Endothelial cell of umbilical vein (primary cell): Measurements from ENCODE around the gene CNTN5. TPM values are rescaled to one million over a fixed set of nuclear protein-coding genes. Genes with fewer than 3 reads are reported as not detected.

Experiments used
- BruUV-seq: library from RNA; stranded (reverse); fragments of 400-500 nt; replicated peaks from 2 replicates; lab custom pipeline; 2021; lab: Mats Ljungman, UMichigan
- CTCF ChIA-PET: fragments of 300-600, 350-600 bp; sonication (Branson Sonifier 250); formaldehyde crosslinking; loops from one replicate; lab custom pipeline; 2021; ENCODE audit warnings: antibody characterized with exemption, inconsistent platforms; lab: Charles Lee
- POLR2A ChIA-PET: fragments of 300-600, 350-600 bp; sonication (Branson Sonifier 250); formaldehyde crosslinking; loops from one replicate; lab custom pipeline; 2021; ENCODE audit warnings: antibody characterized with exemption, inconsistent platforms; lab: Charles Lee
- DNase-seq: peaks from one replicate; pipeline ENCODE4 v3.0.0-alpha.2; 2011; ENCODE audit warnings: low read depth, low spot score
- FAIRE-seq: peaks from 2 replicates; lab custom pipeline; 2011; peaks lifted over from hg19 to GRCh38; lab: Jason Lieb, UNC
- H2AFZ ChIP-seq: 2 replicates; pipeline ENCODE4 v1.6.0; 2012; ENCODE audit warnings: low read depth, low read length, control low read depth, inconsistent platforms
- H3K27ac ChIP-seq: 2 replicates; pipeline ENCODE4 v1.5.1; 2011; ENCODE audit warnings: low read depth, mild to moderate bottlenecking, control low read depth, low read length, moderate library complexity; ENCODE audit not compliant: insufficient read depth
- H3K27me3 ChIP-seq, 2 experiments: 2 replicates each; pipeline versions ENCODE4 v1.6.0 to v1.6.1; 2011; ENCODE audit warnings: low read length in 2 of 2, mixed read lengths in 1 of 2; ENCODE audit not compliant: control insufficient read depth in 2 of 2, insufficient read depth in 2 of 2
- H3K36me3 ChIP-seq, 2 experiments: 2 replicates in 1 of 2; 3 replicates in 1 of 2; pipeline ENCODE4 v1.5.1; 2011; ENCODE audit warnings: low read length in 2 of 2, mild to moderate bottlenecking in 1 of 2, moderate library complexity in 1 of 2; ENCODE audit not compliant: control insufficient read depth in 2 of 2, insufficient read depth in 2 of 2; ENCODE audit errors: extremely low read depth in 1 of 2
- H3K4me1 ChIP-seq: 3 replicates; pipeline ENCODE4 v1.5.1; 2011; ENCODE audit warnings: mild to moderate bottlenecking, low read length; ENCODE audit not compliant: control insufficient read depth, insufficient read depth; ENCODE audit errors: extremely low read depth
- H3K4me2 ChIP-seq: 2 replicates; pipeline ENCODE4 v1.6.1; 2011; ENCODE audit warnings: low read length, control low read depth, mixed read lengths; ENCODE audit not compliant: insufficient read depth
- H3K4me3 ChIP-seq, 3 experiments: fragments of 200-600 bp in 1 of 3; sonication (generic), shearing (Covaris generic) in 1 of 3; replicated peaks in 1 of 3; 2 replicates each; pipeline ENCODE4 v1.5.1; 2011 to 2016; ENCODE audit warnings: control low read depth in 3 of 3, low read length in 3 of 3, mild to moderate bottlenecking in 2 of 3, inconsistent platforms in 1 of 3, low read depth in 1 of 3, moderate library complexity in 1 of 3; ENCODE audit not compliant: insufficient read depth in 1 of 3
- H3K79me2 ChIP-seq: 2 replicates; pipeline ENCODE4 v1.6.0; 2012; ENCODE audit warnings: low read length, inconsistent platforms; ENCODE audit not compliant: control insufficient read depth, insufficient read depth
- H3K9ac ChIP-seq: replicated peaks from 2 replicates; pipeline ENCODE3; 2011; ENCODE audit warnings: low read length, control low read depth; ENCODE audit not compliant: insufficient read depth; ENCODE audit errors: extremely low read depth
- H3K9me1 ChIP-seq: replicated peaks from 3 replicates; pipeline ENCODE4 v1.6.0; 2011; ENCODE audit warnings: mild to moderate bottlenecking, low read length; ENCODE audit not compliant: control insufficient read depth, insufficient read depth; ENCODE audit errors: extremely low read depth
- H3K9me3 ChIP-seq: replicated peaks from 2 replicates; pipeline ENCODE4 v1.5.1; 2012; ENCODE audit warnings: low read length, inconsistent platforms; ENCODE audit not compliant: control insufficient read depth, insufficient read depth
- H4K20me1 ChIP-seq: replicated peaks from 2 replicates; pipeline ENCODE3; 2011; ENCODE audit warnings: mild to moderate bottlenecking, low read length; ENCODE audit not compliant: control insufficient read depth, insufficient read depth; ENCODE audit errors: extremely low read depth
- EZH2 ChIP-seq: IDR thresholded peaks from 2 replicates; pipeline ENCODE4 v1.6.1; 2012; ENCODE audit warnings: borderline replicate concordance, low read depth, mild to moderate bottlenecking, moderate library complexity, low read length, inconsistent platforms; ENCODE audit not compliant: severe bottlenecking
- FOS ChIP-seq: IDR thresholded peaks from 2 replicates; pipeline ENCODE4 v1.6.1; 2011; ENCODE audit warnings: mild to moderate bottlenecking, low read length, moderate library complexity, borderline replicate concordance; ENCODE audit not compliant: insufficient read depth
- GATA2 ChIP-seq: IDR thresholded peaks from 2 replicates; pipeline ENCODE4 v1.7.0; 2011; ENCODE audit warnings: low read depth, mild to moderate bottlenecking, moderate library complexity, mixed read lengths, low read length; ENCODE audit not compliant: insufficient read length, insufficient read depth
- JUN ChIP-seq: IDR thresholded peaks from 2 replicates; pipeline ENCODE4 v1.6.1; 2011; ENCODE audit warnings: borderline replicate concordance, low read depth; ENCODE audit not compliant: insufficient read length, insufficient read depth
- MYC ChIP-seq: IDR thresholded peaks from one replicate; pipeline ENCODE4 v1.6.1; 2011; ENCODE audit warnings: mild to moderate bottlenecking, low read depth, low read length
- POLR2A ChIP-seq: IDR thresholded peaks from 2 replicates; pipeline ENCODE4 v1.6.1; 2012; ENCODE audit warnings: low read depth, mild to moderate bottlenecking, control low read depth, low read length
- POLR2AphosphoS5 ChIP-seq: IDR thresholded peaks from 2 replicates; pipeline ENCODE4 v1.6.1; 2012; ENCODE audit warnings: low read depth, mild to moderate bottlenecking, control low read depth, low read length, moderate library complexity; ENCODE audit not compliant: insufficient read depth
- dilution Hi-C: fragments of 300-500 bp; cut with MboI; formaldehyde crosslinking; loops from one replicate; pipeline ENCODE4 v1.15.0; 2019; ENCODE audit warnings: low sequenced_read_pairs; ENCODE audit not compliant: extremely low pct_ligation_motif_present
- intact Hi-C: fragments of 100-400 bp; cut with micrococcal nuclease; formaldehyde crosslinking; loops from one replicate; pipeline ENCODE4 v1.10.0; 2022
- polyA plus RNA-seq, 4 experiments: library from polyadenylated mRNA; depleted of rRNA in 3 of 4; stranded (reverse) in 3 of 4; unstranded in 1 of 4; fragments of >200 nt; gene quantifications; 2 replicates each; pipeline versions ENCODE4 v1.2.1 to v1.2.3, GENCODE V29; 2011 to 2012; ENCODE audit warnings: missing spikeins in 1 of 4
- total RNA-seq: library from RNA; stranded (reverse); gene quantifications from 2 replicates; pipeline ENCODE4 v1.2.3, GENCODE V29; 2021
- TF ChIP-seq, protein P1 (sequence below): IDR thresholded peaks from 2 replicates; pipeline ENCODE4 v1.6.1; 2011; ENCODE audit not compliant: insufficient read depth, insufficient read length
- TF ChIP-seq, protein P2 (sequence below), 2 donors: IDR thresholded peaks; 1 replicate in 1 of 2; 2 replicates in 1 of 2; pipeline ENCODE4 v1.5.1; 2011; ENCODE audit warnings: low read length in 2 of 2, mild to moderate bottlenecking in 2 of 2, moderate library complexity in 2 of 2, control low read depth in 1 of 2, inconsistent platforms in 1 of 2, low read depth in 1 of 2; ENCODE audit not compliant: insufficient read depth in 1 of 2; ENCODE audit errors: extremely low read depth in 1 of 2

Gene CNTN5
- total and polyA plus RNA-seq, 2 donors (not counting 3 experiments of a cell fraction or from before 2014, with no cell fraction given), result not detected

DNA sequence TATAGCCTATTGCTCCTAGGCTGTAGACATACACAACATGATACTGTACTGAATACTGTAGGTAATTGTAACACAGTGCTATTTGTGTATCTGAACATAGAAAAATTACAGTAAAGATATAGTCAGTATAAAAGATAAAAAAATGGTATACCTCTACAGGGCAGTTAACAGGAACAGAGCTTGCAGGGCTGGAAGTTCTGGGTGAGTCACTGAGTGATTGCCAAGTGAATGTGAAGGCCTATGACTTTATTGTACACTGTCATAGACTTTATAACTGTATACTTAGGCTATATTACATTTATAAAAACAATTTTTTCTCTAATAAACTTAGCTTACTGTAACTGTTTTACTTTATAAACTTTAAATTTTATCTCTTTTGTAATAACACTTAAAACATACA, 1334.0 kb downstream of the CNTN5 start:
- intact Hi-C loops, result no loop called here
- Histone ChIP-seq H3K27me3 (no peaks in the 10 kb centered on the region), H3K27ac (no peak overlapping the region), H3K9me3 (peaks cover 2% of the 10 kb centered on the region), H3K4me1 (no peaks in the 10 kb centered on the region), H3K79me2 (no peaks in the 10 kb centered on the region), H3K9ac (no peak overlapping the region), H3K4me2 (no peak overlapping the region), H3K9me1 (no peaks in the 10 kb centered on the region), H3K4me3 (no peak overlapping the region), H4K20me1 (no peaks in the 10 kb centered on the region), H3K36me3 (no peaks in the 10 kb centered on the region), H2AFZ (no peak overlapping the region)
- TF ChIP-seq GATA2 (no peak), EZH2 (no peak)
- TF ChIP-seq, protein P1, sequence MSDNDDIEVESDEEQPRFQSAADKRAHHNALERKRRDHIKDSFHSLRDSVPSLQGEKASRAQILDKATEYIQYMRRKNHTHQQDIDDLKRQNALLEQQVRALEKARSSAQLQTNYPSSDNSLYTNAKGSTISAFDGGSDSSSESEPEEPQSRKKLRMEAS, result no peak
- POLR2A ChIA-PET, result no interaction called here
- FAIRE-seq (no peak), DNase-seq (no peak)
- dilution Hi-C loops, result no loop called here
- BruUV-seq, result no TSS peak
- CTCF ChIA-PET, result no interaction called here

DNA sequence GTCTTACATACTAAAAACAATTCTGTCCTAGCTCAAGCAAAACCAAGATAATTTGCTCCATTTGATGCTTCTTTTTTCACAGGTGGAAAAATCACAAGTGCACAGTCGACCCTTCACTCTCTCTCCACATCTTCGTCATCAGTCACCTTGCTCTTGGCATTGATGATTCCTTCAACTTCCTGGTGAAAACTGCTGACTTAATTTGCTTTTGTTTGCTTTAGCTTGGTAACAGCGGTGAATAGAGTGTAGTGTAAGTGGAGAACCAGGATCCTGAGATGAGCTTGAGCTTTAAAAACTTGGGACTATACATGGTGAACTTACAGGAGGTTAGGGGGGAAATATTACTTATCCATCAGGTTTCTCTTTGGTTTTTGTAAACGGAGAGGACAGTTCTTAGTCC, 1335.3 kb downstream of the CNTN5 start:
- no peak overlapping the region for H3K9ac ChIP-seq
- H3K36me3 ChIP-seq, result no peaks in the 10 kb centered on the region
- FAIRE-seq (no peak), DNase-seq (no peak)
- no peak overlapping the region for H2AFZ ChIP-seq
- H3K4me2 ChIP-seq, result no peak overlapping the region
- dilution Hi-C loops, result no loop called here
- no peaks in the 10 kb centered on the region for H3K4me1 ChIP-seq
- H3K9me3 ChIP-seq, result peaks cover 2% of the 10 kb centered on the region
- no peak overlapping the region for H3K27ac ChIP-seq
- CTCF ChIA-PET, result no interaction called here
- POLR2A ChIA-PET, result no interaction called here
- H3K4me3 ChIP-seq, result no peak overlapping the region
- BruUV-seq, result no TSS peak
- intact Hi-C loops, result no loop called here
- TF ChIP-seq MYC (no peak), FOS (no peak), EZH2 (no peak), POLR2A (no peak), POLR2AphosphoS5 (no peak), JUN (no peak)
- TF ChIP-seq, protein P2, sequence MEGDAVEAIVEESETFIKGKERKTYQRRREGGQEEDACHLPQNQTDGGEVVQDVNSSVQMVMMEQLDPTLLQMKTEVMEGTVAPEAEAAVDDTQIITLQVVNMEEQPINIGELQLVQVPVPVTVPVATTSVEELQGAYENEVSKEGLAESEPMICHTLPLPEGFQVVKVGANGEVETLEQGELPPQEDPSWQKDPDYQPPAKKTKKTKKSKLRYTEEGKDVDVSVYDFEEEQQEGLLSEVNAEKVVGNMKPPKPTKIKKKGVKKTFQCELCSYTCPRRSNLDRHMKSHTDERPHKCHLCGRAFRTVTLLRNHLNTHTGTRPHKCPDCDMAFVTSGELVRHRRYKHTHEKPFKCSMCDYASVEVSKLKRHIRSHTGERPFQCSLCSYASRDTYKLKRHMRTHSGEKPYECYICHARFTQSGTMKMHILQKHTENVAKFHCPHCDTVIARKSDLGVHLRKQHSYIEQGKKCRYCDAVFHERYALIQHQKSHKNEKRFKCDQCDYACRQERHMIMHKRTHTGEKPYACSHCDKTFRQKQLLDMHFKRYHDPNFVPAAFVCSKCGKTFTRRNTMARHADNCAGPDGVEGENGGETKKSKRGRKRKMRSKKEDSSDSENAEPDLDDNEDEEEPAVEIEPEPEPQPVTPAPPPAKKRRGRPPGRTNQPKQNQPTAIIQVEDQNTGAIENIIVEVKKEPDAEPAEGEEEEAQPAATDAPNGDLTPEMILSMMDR (IDR thresholded peaks at IDR 0.05; ENCODE audit: extremely low read depth in 1 of 2, insufficient read depth in 1 of 2, low read depth in 1 of 2, low read length in 2 of 2), result no peak
- TF ChIP-seq, protein P1, result no peak
- no peaks in the 10 kb centered on the region for H3K9me1 ChIP-seq
- H3K27me3 ChIP-seq, result no peaks in the 10 kb centered on the region
- no peaks in the 10 kb centered on the region for H3K79me2 ChIP-seq
- no peaks in the 10 kb centered on the region for H4K20me1 ChIP-seq
